ENCODE data around the gene TAC3. TPM values are rescaled to one million over a fixed set of nuclear protein-coding genes. Genes with fewer than 3 reads are reported as not detected.

The TAC3 gene
- total and polyA plus RNA-seq, 2 of the 4 experiments (the other 2 are of a cell fraction): 0.94 TPM; not detected in 1

DNA sequence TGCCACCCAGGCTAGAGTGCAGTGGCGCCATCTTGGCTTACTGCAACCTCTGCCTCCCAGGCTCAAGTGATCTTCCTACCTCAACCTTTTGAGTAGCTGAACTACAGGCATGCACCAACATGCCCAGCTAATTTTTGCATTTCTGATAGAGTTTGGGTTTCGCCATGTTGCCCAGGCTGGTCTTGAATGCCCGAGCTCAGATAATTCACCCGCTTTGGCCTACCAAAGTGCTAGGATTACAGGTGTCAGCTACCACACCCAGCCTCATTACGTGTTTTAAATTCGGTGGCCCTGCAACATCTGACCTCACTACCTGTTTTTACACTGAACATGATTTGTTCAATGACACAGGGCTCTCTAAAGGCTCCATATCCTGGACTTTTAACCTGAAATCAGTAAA is 36.1 kb downstream of the TAC3 start:
- H4K20me1 ChIP-seq (ENCODE audit: insufficient read depth, low read length): no peaks in the 10 kb centered on the region
- no peak overlapping the region for H2AFZ ChIP-seq (replicated peaks; ENCODE audit: low read length, poor library complexity)
- no peak overlapping the region for H2BK5ac ChIP-seq (ENCODE audit: low read depth, low read length, poor library complexity, severe bottlenecking)
- POLR2A ChIA-PET (ENCODE audit: unreplicated experiment): no interaction called here
- no peak overlapping the region for H3K4ac ChIP-seq (ENCODE audit: low read depth, low read length)
- H2BK15ac ChIP-seq (ENCODE audit: low read depth, low read length): no peak overlapping the region
- no peak overlapping the region for H4K8ac ChIP-seq (ENCODE audit: low read depth in 2 of 2, low read length in 2 of 2)
- no peak overlapping the region for H3K14ac ChIP-seq (replicated peaks; ENCODE audit: low read depth, low read length)
- CTCF ChIA-PET: no interaction called here
- no peak for DNase-seq
- dilution Hi-C loops (cut with HindIII; ENCODE audit: low sequenced_read_pairs, unreplicated experiment) (no loop called here), in situ Hi-C loops (cut with MboI; ENCODE audit: low sequenced_read_pairs) (loop anchor here (25.0 kb wide), 1 partner anchor 468 kb away; the partner anchor contains the start of gene RBMS2), intact Hi-C loops (cut with micrococcal nuclease) (no loop called here)
- H3K18ac ChIP-seq (ENCODE audit: low read depth, low read length): no peak overlapping the region
- no peak overlapping the region for H2BK120ac ChIP-seq (ENCODE audit: low read depth, low read length)
- 53% methylated on average over 5 of the region's 6 CpGs; no CpG with 5 or more reads in 1 of the 2 experiments for WGBS, 2 experiments (ENCODE audit: extremely low coverage in 2 of 2, insufficient read length in 1 of 2)
- no peak overlapping the region for H3K27ac ChIP-seq (ENCODE audit: insufficient read depth, low read length)
- no peak overlapping the region for H3K4me2 ChIP-seq (ENCODE audit: low read depth, low read length)
- no peaks in the 10 kb centered on the region for H3K79me1 ChIP-seq (ENCODE audit: low read depth in 1 of 2, low read length in 2 of 2)
- no peak for ATAC-seq (ENCODE audit: low read depth)
- TF ChIP-seq CEBPB (IDR thresholded peaks at IDR 0.05; ENCODE audit: low read depth, low read length) (no peak), POLR2A (IDR thresholded peaks at IDR 0.05; ENCODE audit: low read depth, low read length) (no peak), RAD21 (IDR thresholded peaks at IDR 0.05; ENCODE audit: low read length) (no peak), MAZ (IDR thresholded peaks at IDR 0.05; ENCODE audit: borderline replicate concordance, low read depth, low read length) (no peak), USF2 (IDR thresholded peaks at IDR 0.05; ENCODE audit: low read depth, low read length) (no peak), FOS (IDR thresholded peaks at IDR 0.05; ENCODE audit: low read depth, low read length) (no peak), NFE2L2 (IDR thresholded peaks at IDR 0.05; ENCODE audit: low read depth, low read length) (no peak), MAFK (IDR thresholded peaks at IDR 0.05; ENCODE audit: low read depth, low read length) (no peak), BHLHE40 (IDR thresholded peaks at IDR 0.05; ENCODE audit: low read depth, low read length) (no peak), CHD1 (IDR thresholded peaks at IDR 0.05; ENCODE audit: low read depth, low read length) (no peak), RFX5 (IDR thresholded peaks at IDR 0.05; ENCODE audit: low read depth, low read length) (no peak), RCOR1 (IDR thresholded peaks at IDR 0.05; ENCODE audit: insufficient replicate concordance, low read length) (no peak), MXI1 (IDR thresholded peaks at IDR 0.05; ENCODE audit: borderline replicate concordance, low read depth, low read length) (no peak), SMC3 (IDR thresholded peaks at IDR 0.05; ENCODE audit: low read depth, low read length) (no peak)
- TF ChIP-seq, protein P1, sequence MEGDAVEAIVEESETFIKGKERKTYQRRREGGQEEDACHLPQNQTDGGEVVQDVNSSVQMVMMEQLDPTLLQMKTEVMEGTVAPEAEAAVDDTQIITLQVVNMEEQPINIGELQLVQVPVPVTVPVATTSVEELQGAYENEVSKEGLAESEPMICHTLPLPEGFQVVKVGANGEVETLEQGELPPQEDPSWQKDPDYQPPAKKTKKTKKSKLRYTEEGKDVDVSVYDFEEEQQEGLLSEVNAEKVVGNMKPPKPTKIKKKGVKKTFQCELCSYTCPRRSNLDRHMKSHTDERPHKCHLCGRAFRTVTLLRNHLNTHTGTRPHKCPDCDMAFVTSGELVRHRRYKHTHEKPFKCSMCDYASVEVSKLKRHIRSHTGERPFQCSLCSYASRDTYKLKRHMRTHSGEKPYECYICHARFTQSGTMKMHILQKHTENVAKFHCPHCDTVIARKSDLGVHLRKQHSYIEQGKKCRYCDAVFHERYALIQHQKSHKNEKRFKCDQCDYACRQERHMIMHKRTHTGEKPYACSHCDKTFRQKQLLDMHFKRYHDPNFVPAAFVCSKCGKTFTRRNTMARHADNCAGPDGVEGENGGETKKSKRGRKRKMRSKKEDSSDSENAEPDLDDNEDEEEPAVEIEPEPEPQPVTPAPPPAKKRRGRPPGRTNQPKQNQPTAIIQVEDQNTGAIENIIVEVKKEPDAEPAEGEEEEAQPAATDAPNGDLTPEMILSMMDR (conservative IDR thresholded peaks at IDR 0.05; ENCODE audit: low read depth, low read length): no peak
- TF ChIP-seq, protein P2, sequence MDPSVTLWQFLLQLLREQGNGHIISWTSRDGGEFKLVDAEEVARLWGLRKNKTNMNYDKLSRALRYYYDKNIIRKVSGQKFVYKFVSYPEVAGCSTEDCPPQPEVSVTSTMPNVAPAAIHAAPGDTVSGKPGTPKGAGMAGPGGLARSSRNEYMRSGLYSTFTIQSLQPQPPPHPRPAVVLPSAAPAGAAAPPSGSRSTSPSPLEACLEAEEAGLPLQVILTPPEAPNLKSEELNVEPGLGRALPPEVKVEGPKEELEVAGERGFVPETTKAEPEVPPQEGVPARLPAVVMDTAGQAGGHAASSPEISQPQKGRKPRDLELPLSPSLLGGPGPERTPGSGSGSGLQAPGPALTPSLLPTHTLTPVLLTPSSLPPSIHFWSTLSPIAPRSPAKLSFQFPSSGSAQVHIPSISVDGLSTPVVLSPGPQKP (IDR thresholded peaks at IDR 0.05; ENCODE audit: borderline replicate concordance, low read depth, low read length): no peak
- H2AK9ac ChIP-seq (replicated peaks; ENCODE audit: low read depth, low read length, poor library complexity): no peak overlapping the region
- H4K91ac ChIP-seq (ENCODE audit: insufficient read depth, low read depth, low read length): no peak overlapping the region
- H3K4me3 ChIP-seq (ENCODE audit: insufficient read depth, low read depth, low read length): no peak overlapping the region
- H2BK20ac ChIP-seq (ENCODE audit: low read depth, low read length): no peak overlapping the region
- H3K9me3 ChIP-seq (ENCODE audit: control insufficient read depth, insufficient read depth, low read length): no peaks in the 10 kb centered on the region
- no peak overlapping the region for H3K23ac ChIP-seq (ENCODE audit: low read depth, low read length)
- no TSS peak for BruUV-seq (replicated peaks)
- no peak overlapping the region for H4K5ac ChIP-seq (ENCODE audit: low read depth, low read length)
- H3K9ac ChIP-seq (ENCODE audit: low read depth, low read length): no peak overlapping the region
- H3K4me1 ChIP-seq (ENCODE audit: control insufficient read depth, insufficient read depth, low read length): no peaks in the 10 kb centered on the region
- no peaks in the 10 kb centered on the region for H3K36me3 ChIP-seq (ENCODE audit: control insufficient read depth, insufficient read depth, low read length)
- no peak overlapping the region for H2AK5ac ChIP-seq (ENCODE audit: low read depth, low read length)
- no peaks in the 10 kb centered on the region for H3K9me1 ChIP-seq (ENCODE audit: insufficient read depth, low read length)
- H3K27me3 ChIP-seq (ENCODE audit: control insufficient read depth, insufficient read depth, low read length): peaks cover 6% of the 10 kb centered on the region; the same call in 1 of the 2 replicates
- no peak overlapping the region for H3K56ac ChIP-seq (ENCODE audit: extremely low read depth, insufficient read depth, low read length)
